GM12891 (cell line): ENCODE measurements around the gene SSPN.

Experiments used
- POLR2A ChIP-seq: IDR thresholded peaks from 2 replicates; pipeline ENCODE4 v1.6.1; 2011; ENCODE audit warnings: low read depth, low read length, control low read depth
- POLR2AphosphoS5 ChIP-seq: IDR thresholded peaks from 2 replicates; pipeline ENCODE4 v1.6.1; 2011; ENCODE audit warnings: low read depth, low read length, control low read depth

- TF ChIP-seq POLR2A = no peak
- TF ChIP-seq POLR2AphosphoS5 = no peak
Measured at GRCh38 chr12:26152507-26153102, 42.8 kb upstream of the SSPN start.
